Neural crest cell (in vitro differentiated cells): ENCODE data around the gene SPX. TPM values are rescaled to one million over a fixed set of nuclear protein-coding genes. Genes with fewer than 3 reads are reported as not detected.

Experiments
- DNase-seq: peaks from one replicate; pipeline ENCODE4 v3.0.0; 2021; ENCODE audit warnings: low read depth, mixed read lengths, low spot score
- H3K27ac Mint-ChIP-seq: one replicate; pipeline ENCODE4 v1.8.0; 2021; ENCODE audit warnings: mild to moderate bottlenecking, mixed read lengths; ENCODE audit not compliant: unreplicated experiment
- H3K27me3 Mint-ChIP-seq: 2 replicates; pipeline ENCODE4 v1.8.0; 2021; ENCODE audit warnings: low read depth, mild to moderate bottlenecking, mixed read lengths
- H3K36me3 Mint-ChIP-seq: 2 replicates; pipeline ENCODE4 v1.8.0; 2021; ENCODE audit warnings: low read depth, mild to moderate bottlenecking, mixed read lengths
- H3K4me1 Mint-ChIP-seq: 2 replicates; pipeline ENCODE4 v1.8.0; 2021; ENCODE audit warnings: mixed read lengths
- H3K4me3 Mint-ChIP-seq: one replicate; pipeline ENCODE4 v1.8.0; 2021; ENCODE audit warnings: mild to moderate bottlenecking, mixed read lengths
- H3K9me3 Mint-ChIP-seq: 2 replicates; pipeline ENCODE4 v1.8.0; 2021; ENCODE audit warnings: mixed read lengths
- total RNA-seq: library from RNA; stranded (reverse); gene quantifications from 2 replicates; pipeline ENCODE4 v1.2.1, GENCODE V29; 2021
- TF ChIP-seq, protein P1 (sequence below): fragments of 200-600 bp; sonication (generic); conservative IDR thresholded peaks from 2 replicates; pipeline ENCODE4 v1.5.0; 2021; ENCODE audit warnings: antibody characterized with exemption, mild to moderate bottlenecking

SPX gene
- total RNA-seq, 1 donor from 2014 or later, result 0.19 TPM

DNA sequence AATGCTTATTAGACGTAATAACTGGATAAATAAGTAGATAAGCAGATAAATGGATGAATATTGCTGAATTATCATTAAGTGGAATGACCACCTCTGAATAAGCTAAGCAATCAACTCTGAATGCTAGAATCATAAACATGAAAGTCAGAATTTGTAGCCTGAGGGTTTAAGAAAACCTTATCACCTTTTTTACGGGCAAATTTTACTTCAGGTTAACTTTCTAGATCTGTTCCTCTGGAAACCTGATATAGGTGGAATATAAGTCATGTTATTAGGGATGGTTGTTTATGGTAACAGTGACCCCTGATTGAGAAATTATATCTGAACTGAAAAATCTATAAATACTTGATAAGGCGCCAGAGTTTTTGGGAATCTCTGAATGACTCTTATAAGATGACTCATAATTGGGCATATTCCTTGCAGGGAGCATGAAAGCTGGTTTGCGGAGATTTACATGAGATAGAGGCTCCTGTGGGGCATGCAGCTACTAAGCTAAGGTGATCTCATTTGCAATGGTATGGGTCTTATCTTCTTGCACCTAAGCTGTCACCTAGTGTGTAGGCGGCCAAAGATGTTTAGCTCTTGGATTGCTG is 12.1 kb downstream of the SPX start:
- Mint-ChIP-seq H3K4me3 (no peak overlapping the region), H3K9me3 (no peaks in the 10 kb centered on the region), H3K27ac (no peak overlapping the region), H3K36me3 (no peaks in the 10 kb centered on the region), H3K27me3 (no peaks in the 10 kb centered on the region), H3K4me1 (no peaks in the 10 kb centered on the region)
- TF ChIP-seq, protein P1, sequence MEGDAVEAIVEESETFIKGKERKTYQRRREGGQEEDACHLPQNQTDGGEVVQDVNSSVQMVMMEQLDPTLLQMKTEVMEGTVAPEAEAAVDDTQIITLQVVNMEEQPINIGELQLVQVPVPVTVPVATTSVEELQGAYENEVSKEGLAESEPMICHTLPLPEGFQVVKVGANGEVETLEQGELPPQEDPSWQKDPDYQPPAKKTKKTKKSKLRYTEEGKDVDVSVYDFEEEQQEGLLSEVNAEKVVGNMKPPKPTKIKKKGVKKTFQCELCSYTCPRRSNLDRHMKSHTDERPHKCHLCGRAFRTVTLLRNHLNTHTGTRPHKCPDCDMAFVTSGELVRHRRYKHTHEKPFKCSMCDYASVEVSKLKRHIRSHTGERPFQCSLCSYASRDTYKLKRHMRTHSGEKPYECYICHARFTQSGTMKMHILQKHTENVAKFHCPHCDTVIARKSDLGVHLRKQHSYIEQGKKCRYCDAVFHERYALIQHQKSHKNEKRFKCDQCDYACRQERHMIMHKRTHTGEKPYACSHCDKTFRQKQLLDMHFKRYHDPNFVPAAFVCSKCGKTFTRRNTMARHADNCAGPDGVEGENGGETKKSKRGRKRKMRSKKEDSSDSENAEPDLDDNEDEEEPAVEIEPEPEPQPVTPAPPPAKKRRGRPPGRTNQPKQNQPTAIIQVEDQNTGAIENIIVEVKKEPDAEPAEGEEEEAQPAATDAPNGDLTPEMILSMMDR, result no peak
- no peak for DNase-seq

DNA sequence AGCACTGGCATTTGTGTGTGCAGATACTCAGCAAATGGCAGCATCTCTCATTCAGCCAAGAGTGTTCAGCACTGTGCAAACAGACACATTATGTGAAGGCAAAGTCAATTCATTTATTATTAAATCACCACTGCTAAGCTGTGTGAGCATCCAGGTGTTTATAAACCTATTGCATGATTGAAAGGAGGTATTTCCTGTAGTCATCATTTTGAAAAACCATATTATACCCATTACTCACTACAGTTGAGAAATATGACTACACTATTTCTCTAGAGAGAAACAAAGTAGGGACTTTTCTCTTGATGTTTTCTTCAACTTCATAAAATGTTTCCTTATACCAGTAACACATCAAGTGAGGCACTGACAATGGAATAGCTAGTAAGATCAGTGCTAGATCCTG is 13.7 kb downstream of the SPX start:
- Mint-ChIP-seq H3K27ac (no peak overlapping the region), H3K4me3 (no peak overlapping the region), H3K4me1 (no peaks in the 10 kb centered on the region), H3K9me3 (no peaks in the 10 kb centered on the region), H3K27me3 (no peaks in the 10 kb centered on the region), H3K36me3 (no peaks in the 10 kb centered on the region)
- TF ChIP-seq, protein P1, result no peak
- DNase-seq, result no peak

DNA sequence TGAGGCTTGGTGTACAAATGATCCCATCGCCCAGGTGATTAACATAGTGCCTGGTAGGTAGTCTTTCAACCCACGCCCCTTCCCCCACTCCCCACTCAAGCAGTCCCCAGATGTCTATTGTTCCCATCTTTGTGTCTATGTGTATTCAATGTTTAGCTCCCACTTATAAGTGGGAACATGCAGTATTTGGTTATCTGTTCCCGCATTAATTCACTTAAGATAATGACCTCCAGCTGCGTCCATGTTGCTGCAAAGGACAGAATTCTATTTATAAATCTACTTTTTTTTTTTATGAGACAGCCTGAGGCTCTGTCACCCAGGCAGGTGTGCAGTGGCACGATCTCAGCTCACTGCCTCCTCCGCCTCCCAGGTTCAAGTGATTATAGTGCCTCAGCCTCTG is 15.7 kb downstream of the SPX start:
- Mint-ChIP-seq H3K27ac (no peak overlapping the region), H3K4me3 (no peak overlapping the region), H3K27me3 (no peaks in the 10 kb centered on the region), H3K4me1 (no peaks in the 10 kb centered on the region), H3K9me3 (no peaks in the 10 kb centered on the region), H3K36me3 (no peaks in the 10 kb centered on the region)
- no peak for DNase-seq
- TF ChIP-seq, protein P1, result no peak

DNA sequence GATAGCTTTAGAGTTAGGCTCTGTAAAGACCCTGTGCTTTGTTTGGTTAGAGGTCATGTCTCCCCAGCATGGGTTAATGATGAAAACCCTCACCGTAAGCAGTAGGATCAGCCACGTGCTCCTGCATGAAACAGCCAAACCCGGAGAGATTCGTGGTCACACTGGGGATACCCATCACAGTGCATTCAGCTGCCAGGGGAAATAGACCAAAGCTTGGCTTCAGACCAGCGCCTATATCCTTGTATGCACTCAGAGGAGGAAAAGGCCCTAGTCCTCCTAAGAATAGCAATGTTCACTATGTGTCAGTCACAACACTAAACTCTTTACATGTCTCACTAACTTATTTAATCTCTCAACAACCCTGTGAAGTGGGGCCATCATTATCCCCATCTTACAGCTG is 16.3 kb downstream of the SPX start:
- DNase-seq, result no peak
- H3K36me3 Mint-ChIP-seq, result no peaks in the 10 kb centered on the region
- H3K27me3 Mint-ChIP-seq, result no peaks in the 10 kb centered on the region
- H3K27ac Mint-ChIP-seq, result no peak overlapping the region
- H3K4me1 Mint-ChIP-seq, result no peaks in the 10 kb centered on the region
- no peaks in the 10 kb centered on the region for H3K9me3 Mint-ChIP-seq
- no peak overlapping the region for H3K4me3 Mint-ChIP-seq
- TF ChIP-seq, protein P1, result no peak

DNA sequence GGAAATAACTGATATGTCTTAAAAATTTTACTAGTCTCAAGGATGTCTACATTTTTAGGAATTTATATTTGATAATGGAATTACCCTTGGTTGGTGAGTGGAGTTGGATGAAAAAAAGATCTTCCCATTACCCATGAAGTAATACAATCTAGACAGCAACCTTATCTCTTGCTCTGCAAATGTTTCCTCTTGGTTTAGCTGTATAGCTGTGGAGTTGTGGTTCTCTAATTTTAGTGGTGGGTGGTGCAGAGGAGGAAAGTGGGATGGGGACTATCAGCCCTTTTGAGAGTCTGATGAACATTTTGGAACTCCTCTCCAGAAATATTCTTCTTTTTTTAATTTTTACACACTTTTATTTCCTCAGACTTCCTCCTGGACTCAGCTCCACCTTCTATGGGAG is 17.1 kb downstream of the SPX start:
- TF ChIP-seq, protein P1, result no peak
- DNase-seq, result no peak
- H3K4me1 Mint-ChIP-seq, result no peaks in the 10 kb centered on the region
- H3K36me3 Mint-ChIP-seq, result no peaks in the 10 kb centered on the region
- no peak overlapping the region for H3K27ac Mint-ChIP-seq
- no peaks in the 10 kb centered on the region for H3K27me3 Mint-ChIP-seq
- no peak overlapping the region for H3K4me3 Mint-ChIP-seq
- no peaks in the 10 kb centered on the region for H3K9me3 Mint-ChIP-seq
